ENCODE results near the gene FOXP1.

- TF ChIP-seq, protein P1, sequence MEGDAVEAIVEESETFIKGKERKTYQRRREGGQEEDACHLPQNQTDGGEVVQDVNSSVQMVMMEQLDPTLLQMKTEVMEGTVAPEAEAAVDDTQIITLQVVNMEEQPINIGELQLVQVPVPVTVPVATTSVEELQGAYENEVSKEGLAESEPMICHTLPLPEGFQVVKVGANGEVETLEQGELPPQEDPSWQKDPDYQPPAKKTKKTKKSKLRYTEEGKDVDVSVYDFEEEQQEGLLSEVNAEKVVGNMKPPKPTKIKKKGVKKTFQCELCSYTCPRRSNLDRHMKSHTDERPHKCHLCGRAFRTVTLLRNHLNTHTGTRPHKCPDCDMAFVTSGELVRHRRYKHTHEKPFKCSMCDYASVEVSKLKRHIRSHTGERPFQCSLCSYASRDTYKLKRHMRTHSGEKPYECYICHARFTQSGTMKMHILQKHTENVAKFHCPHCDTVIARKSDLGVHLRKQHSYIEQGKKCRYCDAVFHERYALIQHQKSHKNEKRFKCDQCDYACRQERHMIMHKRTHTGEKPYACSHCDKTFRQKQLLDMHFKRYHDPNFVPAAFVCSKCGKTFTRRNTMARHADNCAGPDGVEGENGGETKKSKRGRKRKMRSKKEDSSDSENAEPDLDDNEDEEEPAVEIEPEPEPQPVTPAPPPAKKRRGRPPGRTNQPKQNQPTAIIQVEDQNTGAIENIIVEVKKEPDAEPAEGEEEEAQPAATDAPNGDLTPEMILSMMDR (IDR thresholded peaks at IDR 0.05): no peak
- no peak for TF ChIP-seq EZH2 (IDR thresholded peaks at IDR 0.05; ENCODE audit: borderline replicate concordance, insufficient read depth, low read depth, low read length, poor library complexity, severe bottlenecking)
These were observed 33.6 kb downstream of the FOXP1 start for GRCh38 chr3:71549951-71550350.

Measured in B cell (primary cell).